Kidney (tissue), 14 donors: ENCODE measurements around the gene RAB42. TPM values are rescaled to one million over a fixed set of nuclear protein-coding genes. Genes with fewer than 3 reads are reported as not detected.
A peak's percentile ranks its signal among the peaks of the same experiment; 100 is the strongest.

Source experiments
- DNase-seq, 5 donors: peaks; one replicate each; pipeline ENCODE4 v3.0.0-alpha.2; 2013 to 2020
- FAIRE-seq: peaks from 2 replicates; lab custom pipeline; 2012; peaks lifted over from hg19 to GRCh38; lab: Jason Lieb, UNC
- H3K27ac ChIP-seq, 2 donors: one replicate each; pipeline ENCODE4 v1.7.0; 2013; ENCODE audit warnings: low read depth in 2 of 2, low read length in 2 of 2, inconsistent platforms in 1 of 2
- H3K27me3 ChIP-seq: one replicate; pipeline ENCODE4 v1.7.1; 2013; ENCODE audit warnings: low read length, inconsistent platforms; ENCODE audit not compliant: control insufficient read depth, insufficient read depth
- H3K36me3 ChIP-seq, 3 donors: one replicate each; pipeline versions ENCODE4 v1.7.0 to v1.7.1; 2013; ENCODE audit warnings: low read length in 3 of 3, control low read depth in 1 of 3, inconsistent platforms in 1 of 3; ENCODE audit not compliant: insufficient read depth in 3 of 3, control insufficient read depth in 2 of 3
- H3K4me1 ChIP-seq, 3 donors: one replicate each; pipeline versions ENCODE4 v1.7.0 to v1.7.1; 2013; ENCODE audit warnings: low read length in 3 of 3, inconsistent platforms in 1 of 3, low read depth in 1 of 3; ENCODE audit not compliant: control insufficient read depth in 2 of 3, insufficient read depth in 2 of 3
- H3K4me3 ChIP-seq, 3 donors: one replicate each; pipeline versions ENCODE4 v1.7.0 to v1.8.1; 2013; ENCODE audit warnings: low read length in 3 of 3, control low read depth in 1 of 3, inconsistent platforms in 1 of 3
- H3K9ac ChIP-seq, 3 donors: one replicate each; pipeline versions ENCODE4 v1.7.0 to v1.7.1; 2013; ENCODE audit warnings: low read length in 3 of 3, control low read depth in 1 of 3, inconsistent platforms in 1 of 3
- H3K9me3 ChIP-seq, 3 donors: one replicate each; pipeline versions ENCODE4 v1.7.0 to v1.7.1; 2013; ENCODE audit warnings: low read length in 3 of 3, control low read depth in 1 of 3, inconsistent platforms in 1 of 3; ENCODE audit not compliant: control insufficient read depth in 2 of 3, insufficient read depth in 1 of 3
- CTCF ChIP-seq: IDR thresholded peaks from 3 replicates; pipeline ENCODE4 v1.5.1; 2012; ENCODE audit warnings: mild to moderate bottlenecking, moderate library complexity, borderline replicate concordance; ENCODE audit not compliant: insufficient read depth; ENCODE audit errors: extremely low read depth
- intact Hi-C: fragments of 100-400 bp; cut with DNase I; formaldehyde crosslinking; loops from one replicate; pipeline ENCODE4 v1.11.1; 2022
- polyA plus RNA-seq: library from polyadenylated mRNA; stranded (reverse); fragments of 350-450 nt; fragmentation: Illumina TruSeq; extraction: RNeasy Lipid Tissue Mini Kit (QIAGEN cat#74804); gene quantifications from one replicate; pipeline ENCODE4 v1.2.3, GENCODE V29; 2014; ENCODE audit warnings: low read depth, low replicate concordance; ENCODE audit not compliant: insufficient read depth
- total RNA-seq: library from RNA; stranded (reverse); fragmentation: NEBNext Ultra II Directional; extraction: Animal tissue kit (Norgen Biotek cat#: 25700); gene quantifications from one replicate; pipeline ENCODE4 v1.2.1, GENCODE V29; 2021
- donor health status: control.
- donor health status: control.
- donor health status: control.
- donor health status: control.
- donor health status: control.
- donor health status: DM: yes; HTN: yes; CAD: no.
- donor health status: Normal renal cell carcinoma (clear cell type).

Gene RAB42
- total and polyA plus RNA-seq, 2 donors from 2014 or later: 0.32 to 3.3 TPM

GRCh38 chr1:28551381-28551780 is 40.7 kb upstream of the RAB42 start:
- DNase-seq: no peak
- no peak for FAIRE-seq
- Histone ChIP-seq H3K36me3 (no peaks in the 10 kb centered on the region), H3K27me3 (no peaks in the 10 kb centered on the region), H3K9me3 (no peaks in the 10 kb centered on the region), H3K27ac (no peak overlapping the region), H3K9ac (no peak overlapping the region), H3K4me3 (no peak overlapping the region), H3K4me1 (no peaks in the 10 kb centered on the region)
- TF ChIP-seq CTCF: no peak
- intact Hi-C loops: no loop called here

GRCh38 chr1:28552758-28553663 is 39.1 kb upstream of the RAB42 start, which contains the start of gene TRNAU1AP:
Gene TRNAU1AP (plus strand): TSS chr1:28553085. CDS start chr1:28553111, 26 bp downstream.
- H3K9ac ChIP-seq: peak within 1 kb of the TSS; percentile 91 to 98 (median 95)
- H3K4me1 ChIP-seq: no peaks in the 10 kb centered on the region
- TF ChIP-seq CTCF: peak; percentile 0
- DNase-seq (peak; percentile 97 to 99 (median 98)), FAIRE-seq (peak; percentile 13)
- no peaks in the 10 kb centered on the region for H3K9me3 ChIP-seq
- peak within 1 kb of the TSS; percentile 64 to 77 for H3K27ac ChIP-seq
- peak within 1 kb of the TSS; percentile 90 to 99 (median 96) for H3K4me3 ChIP-seq
- no peaks in the 10 kb centered on the region for H3K27me3 ChIP-seq
- intact Hi-C loops: no loop called here
- H3K36me3 ChIP-seq: no peaks in the 10 kb centered on the region

- TF ChIP-seq CTCF: no peak
- Histone ChIP-seq H3K36me3 (peaks cover 0 to 21% (median 14%) of the 10 kb centered on the region in 3 donors), H3K27me3 (no peaks in the 10 kb centered on the region), H3K4me3 (no peak overlapping the region), H3K9ac (no peak overlapping the region), H3K9me3 (no peaks in the 10 kb centered on the region), H3K27ac (no peak overlapping the region), H3K4me1 (no peaks in the 10 kb centered on the region)
- no peak for DNase-seq
- FAIRE-seq: no peak
- intact Hi-C loops: no loop called here
These were observed 31.2 kb upstream of the RAB42 start for GRCh38 chr1:28560886-28561285.
